GM10266 (cell line): ENCODE measurements around the gene CTTNBP2.
A peak's percentile ranks its signal among the peaks of the same experiment; 100 is the strongest.

Experiments used
- DNase-seq: peaks from one replicate; pipeline ENCODE4 v3.0.0; 2012; ENCODE audit errors: extremely low spot score
- CTCF ChIP-seq: IDR thresholded peaks from 2 replicates; pipeline ENCODE4 v1.5.1; 2012; ENCODE audit warnings: mild to moderate bottlenecking, low read depth; ENCODE audit not compliant: control insufficient read depth, insufficient read depth; ENCODE audit errors: missing control alignments

CTTNBP2 gene

GRCh38 chr7:117873310-117874190 lies at the start of gene CTTNBP2:
Gene CTTNBP2, minus strand, starts transcription at chr7:117873441. Its CDS starts 26 bp downstream, at chr7:117873415.
- DNase-seq, result peak; percentile 43
- no peak for TF ChIP-seq CTCF

GRCh38 chr7:117916309-117916708 lies 43.1 kb upstream of the CTTNBP2 start:
- no peak for TF ChIP-seq CTCF
- DNase-seq, result no peak

GRCh38 chr7:117912421-117912820 lies 39.2 kb upstream of the CTTNBP2 start:
- DNase-seq, result no peak

GRCh38 chr7:117908031-117908795 lies 35.0 kb upstream of the CTTNBP2 start:
- DNase-seq, result no peak
- no peak for TF ChIP-seq CTCF

More at GRCh38 chr7:117912421-117912820, 39.2 kb upstream of the CTTNBP2 start:
- TF ChIP-seq CTCF, result no peak

GRCh38 chr7:117907049-117907640 lies 33.9 kb upstream of the CTTNBP2 start:
- DNase-seq, result no peak
- no peak for TF ChIP-seq CTCF

- TF ChIP-seq CTCF, result no peak
These were observed 29.2 kb upstream of the CTTNBP2 start for GRCh38 chr7:117902314-117902889.

More at GRCh38 chr7:117902314-117902889, 29.2 kb upstream of the CTTNBP2 start:
- DNase-seq, result no peak
